Measurements from ENCODE around the gene EPB41L3.

The EPB41L3 gene

DNA sequence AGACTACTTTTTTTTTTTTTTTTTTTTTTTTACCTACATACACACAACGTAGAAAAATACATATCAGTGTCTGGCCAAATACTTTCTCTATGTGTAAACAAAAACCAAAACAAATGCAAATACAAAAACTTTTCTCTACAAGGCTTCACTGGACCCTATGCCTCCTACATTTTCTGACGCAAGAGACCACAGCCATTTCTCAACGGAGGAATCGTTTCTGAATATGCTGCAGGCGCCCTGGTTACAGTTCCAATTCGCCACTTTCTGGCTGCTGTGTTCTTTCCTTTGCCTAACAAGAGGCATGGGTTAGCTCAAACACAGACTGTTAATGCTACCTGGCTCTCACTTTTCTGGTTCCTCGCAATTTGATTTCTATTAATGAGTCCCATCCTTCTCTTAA, 96.4 kb downstream of the EPB41L3 start:
- Histone ChIP-seq H3K4me2 (ENCODE audit: low read length, poor library complexity, severe bottlenecking) (no peak overlapping the region), H2BK120ac (ENCODE audit: low read depth, low read length) (no peak overlapping the region), H3K4ac (ENCODE audit: low read depth in 1 of 2, low read length in 2 of 2) (no peak overlapping the region), H2BK15ac (ENCODE audit: low read depth, poor library complexity, severe bottlenecking) (no peak overlapping the region), H3K27ac (ENCODE audit: low read length, poor library complexity, severe bottlenecking) (no peak overlapping the region), H2AFZ (ENCODE audit: low read depth, low read length) (no peak overlapping the region), H4K8ac (ENCODE audit: low read length) (no peak overlapping the region), H4K91ac (ENCODE audit: low read length) (no peak overlapping the region), H3K9me3 (ENCODE audit: control insufficient read depth, low read length) (no peaks in the 10 kb centered on the region), H3K18ac (ENCODE audit: low read depth in 1 of 2, low read length in 2 of 2) (no peak overlapping the region), H3K9ac (ENCODE audit: low read length) (no peak overlapping the region), H2BK5ac (ENCODE audit: low read depth, low read length, poor library complexity, severe bottlenecking) (no peak overlapping the region), H3K4me1 (ENCODE audit: control insufficient read depth, insufficient read depth, low read depth, low read length) (no peaks in the 10 kb centered on the region), H3K14ac (ENCODE audit: low read length in 2 of 2) (no peak overlapping the region), H2AK5ac (ENCODE audit: low read length, severe bottlenecking) (no peak overlapping the region), H3K23ac (ENCODE audit: low read length in 2 of 2) (no peak overlapping the region), H3K36me3 (ENCODE audit: control insufficient read depth in 1 of 2, insufficient read depth in 2 of 2, low read depth in 1 of 2, low read length in 2 of 2) (peaks cover 0 to 24% of the 10 kb centered on the region in 2 experiments), H3K27me3 (ENCODE audit: control insufficient read depth in 1 of 2, insufficient read depth in 1 of 2, low read length in 2 of 2) (no peaks in the 10 kb centered on the region), H2BK12ac (ENCODE audit: low read length in 2 of 2) (no peak overlapping the region), H3K79me1 (replicated peaks; ENCODE audit: low read length, poor library complexity, severe bottlenecking) (no peaks in the 10 kb centered on the region), H3K4me3 (ENCODE audit: insufficient read depth in 1 of 2, low read depth in 1 of 2, low read length in 2 of 2) (no peak overlapping the region)
- DNase-seq = no peak
- 92% methylated on average over 7 of the region's 7 CpGs for WGBS

DNA sequence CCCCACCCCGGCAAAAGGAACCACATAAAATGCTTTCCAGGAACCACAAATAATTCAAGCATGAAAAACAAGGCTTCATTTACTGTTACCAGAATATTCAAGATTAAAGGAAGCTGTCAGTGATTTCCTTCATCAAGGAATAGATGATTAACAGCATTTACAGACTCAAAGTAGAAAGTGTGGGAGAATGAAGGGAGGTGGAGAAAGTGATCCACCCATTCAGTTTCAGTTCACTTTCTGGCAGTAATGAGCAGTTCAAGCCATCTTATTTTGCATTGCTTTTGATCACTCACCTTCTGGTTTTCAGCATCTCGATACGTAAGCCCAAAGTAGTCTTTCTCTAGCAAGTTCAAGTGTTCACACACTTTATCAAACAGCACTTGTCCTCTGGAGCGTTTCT, 99.0 kb downstream of the EPB41L3 start:
- H3K18ac ChIP-seq (ENCODE audit: low read depth in 1 of 2, low read length in 2 of 2) = no peak overlapping the region
- H3K23ac ChIP-seq (ENCODE audit: low read length in 2 of 2) = no peak overlapping the region
- no peak overlapping the region for H2BK15ac ChIP-seq (ENCODE audit: low read depth, poor library complexity, severe bottlenecking)
- no peak overlapping the region for H2BK120ac ChIP-seq (ENCODE audit: low read depth, low read length)
- H3K27me3 ChIP-seq (ENCODE audit: control insufficient read depth in 1 of 2, insufficient read depth in 1 of 2, low read length in 2 of 2) = no peaks in the 10 kb centered on the region
- no peak overlapping the region for H3K14ac ChIP-seq (ENCODE audit: low read length in 2 of 2)
- H2BK12ac ChIP-seq (ENCODE audit: low read length in 2 of 2) = no peak overlapping the region
- no peak overlapping the region for H2BK5ac ChIP-seq (ENCODE audit: low read depth, low read length, poor library complexity, severe bottlenecking)
- 96% methylated on average over 4 of the region's 4 CpGs for WGBS
- no peaks in the 10 kb centered on the region for H3K4me1 ChIP-seq (ENCODE audit: control insufficient read depth, insufficient read depth, low read depth, low read length)
- no peak overlapping the region for H2AFZ ChIP-seq (ENCODE audit: low read depth, low read length)
- H4K8ac ChIP-seq (ENCODE audit: low read length) = no peak overlapping the region
- H3K9ac ChIP-seq (ENCODE audit: low read length) = no peak overlapping the region
- H3K27ac ChIP-seq (ENCODE audit: low read length, poor library complexity, severe bottlenecking) = no peak overlapping the region
- H3K79me1 ChIP-seq (replicated peaks; ENCODE audit: low read length, poor library complexity, severe bottlenecking) = no peaks in the 10 kb centered on the region
- peaks cover 0 to 20% of the 10 kb centered on the region in 2 experiments for H3K36me3 ChIP-seq (ENCODE audit: control insufficient read depth in 1 of 2, insufficient read depth in 2 of 2, low read depth in 1 of 2, low read length in 2 of 2)
- no peak overlapping the region for H3K4me3 ChIP-seq (ENCODE audit: insufficient read depth in 1 of 2, low read depth in 1 of 2, low read length in 2 of 2)
- no peak overlapping the region for H3K4me2 ChIP-seq (ENCODE audit: low read length, poor library complexity, severe bottlenecking)
- H3K4ac ChIP-seq (ENCODE audit: low read depth in 1 of 2, low read length in 2 of 2) = no peak overlapping the region
- no peaks in the 10 kb centered on the region for H3K9me3 ChIP-seq (ENCODE audit: control insufficient read depth, low read length)
- no peak overlapping the region for H2AK5ac ChIP-seq (ENCODE audit: low read length, severe bottlenecking)
- no peak for DNase-seq
- no peak overlapping the region for H4K91ac ChIP-seq (ENCODE audit: low read length)

DNA sequence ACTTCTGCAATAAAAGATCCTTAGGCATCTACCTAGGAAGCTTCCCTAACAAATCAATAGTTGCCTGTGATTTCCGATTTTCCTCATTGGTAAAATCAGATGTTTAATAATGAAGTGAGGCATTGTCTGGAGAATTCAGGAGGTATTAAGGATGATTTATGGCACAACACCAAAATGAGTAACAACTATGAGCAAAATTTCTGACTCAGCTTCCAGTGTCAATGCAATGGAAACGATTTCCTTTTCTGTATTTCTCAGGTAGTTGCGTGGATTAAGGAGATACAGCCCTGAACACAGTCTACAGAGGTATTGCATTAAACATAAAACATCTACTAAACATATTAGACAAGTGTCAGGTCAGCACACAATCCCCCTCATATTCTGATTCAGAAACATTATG, 99.5 kb downstream of the EPB41L3 start:
- Histone ChIP-seq H4K91ac (ENCODE audit: low read length) (no peak overlapping the region), H4K8ac (ENCODE audit: low read length) (no peak overlapping the region), H3K18ac (ENCODE audit: low read depth in 1 of 2, low read length in 2 of 2) (no peak overlapping the region), H3K36me3 (ENCODE audit: control insufficient read depth in 1 of 2, insufficient read depth in 2 of 2, low read depth in 1 of 2, low read length in 2 of 2) (peaks cover 0 to 20% of the 10 kb centered on the region in 2 experiments), H3K9me3 (ENCODE audit: control insufficient read depth, low read length) (no peaks in the 10 kb centered on the region), H3K4me2 (ENCODE audit: low read length, poor library complexity, severe bottlenecking) (no peak overlapping the region), H2BK15ac (ENCODE audit: low read depth, poor library complexity, severe bottlenecking) (no peak overlapping the region), H2AFZ (ENCODE audit: low read depth, low read length) (no peak overlapping the region), H3K4me1 (ENCODE audit: control insufficient read depth, insufficient read depth, low read depth, low read length) (no peaks in the 10 kb centered on the region), H3K23ac (ENCODE audit: low read length in 2 of 2) (no peak overlapping the region), H2BK120ac (ENCODE audit: low read depth, low read length) (no peak overlapping the region), H3K14ac (ENCODE audit: low read length in 2 of 2) (no peak overlapping the region), H3K27me3 (ENCODE audit: control insufficient read depth in 1 of 2, insufficient read depth in 1 of 2, low read length in 2 of 2) (no peaks in the 10 kb centered on the region), H2BK5ac (ENCODE audit: low read depth, low read length, poor library complexity, severe bottlenecking) (no peak overlapping the region), H2BK12ac (ENCODE audit: low read length in 2 of 2) (no peak overlapping the region), H3K27ac (ENCODE audit: low read length, poor library complexity, severe bottlenecking) (no peak overlapping the region), H3K79me1 (replicated peaks; ENCODE audit: low read length, poor library complexity, severe bottlenecking) (no peaks in the 10 kb centered on the region), H3K4me3 (ENCODE audit: insufficient read depth in 1 of 2, low read depth in 1 of 2, low read length in 2 of 2) (no peak overlapping the region), H3K9ac (ENCODE audit: low read length) (no peak overlapping the region), H3K4ac (ENCODE audit: low read depth in 1 of 2, low read length in 2 of 2) (no peak overlapping the region), H2AK5ac (ENCODE audit: low read length, severe bottlenecking) (no peak overlapping the region)
- WGBS = 86% methylated on average over 2 of the region's 3 CpGs
- no peak for DNase-seq

DNA sequence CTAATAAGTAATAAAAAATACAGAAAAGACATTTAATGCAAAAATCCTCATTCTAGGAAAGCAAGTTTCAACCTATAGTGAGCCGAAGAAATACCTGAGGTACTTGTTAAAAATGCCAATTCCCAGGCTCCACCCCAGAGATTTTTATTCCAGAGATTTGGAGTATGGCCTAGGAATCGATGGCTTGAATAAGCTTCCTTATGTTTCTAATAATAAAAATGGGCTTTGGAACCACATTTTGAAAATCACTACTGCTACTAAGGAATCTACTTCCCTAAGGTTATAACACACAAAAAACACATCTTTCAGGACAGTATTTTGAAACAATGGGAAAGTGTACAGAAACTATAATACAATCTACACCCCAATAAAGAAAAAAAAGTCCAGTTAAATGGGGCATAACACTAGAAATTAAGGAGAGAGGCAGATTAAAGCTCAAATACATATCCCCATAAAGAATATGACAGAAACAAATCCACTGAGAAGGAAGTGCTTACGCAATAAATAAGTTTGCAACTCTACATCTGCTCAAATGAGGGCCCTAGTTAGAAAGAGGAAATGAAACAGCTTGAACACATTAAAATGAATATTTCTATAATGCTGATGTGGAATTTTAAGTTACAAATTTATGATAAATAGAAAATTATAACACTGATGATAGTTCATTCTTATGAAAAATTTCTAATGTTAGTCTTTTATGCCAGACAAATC, 103.7 kb downstream of the EPB41L3 start:
- no peak overlapping the region for H3K18ac ChIP-seq (ENCODE audit: low read depth in 1 of 2, low read length in 2 of 2)
- no peaks in the 10 kb centered on the region for H3K9me3 ChIP-seq (ENCODE audit: control insufficient read depth, low read length)
- WGBS = 77% methylated on average over 1 of the region's 3 CpGs
- H3K4ac ChIP-seq (ENCODE audit: low read depth in 1 of 2, low read length in 2 of 2) = no peak overlapping the region
- no peak overlapping the region for H2BK5ac ChIP-seq (ENCODE audit: low read depth, low read length, poor library complexity, severe bottlenecking)
- peaks cover 0 to 38% of the 10 kb centered on the region in 2 experiments for H3K36me3 ChIP-seq (ENCODE audit: control insufficient read depth in 1 of 2, insufficient read depth in 2 of 2, low read depth in 1 of 2, low read length in 2 of 2)
- no peak overlapping the region for H2BK15ac ChIP-seq (ENCODE audit: low read depth, poor library complexity, severe bottlenecking)
- no peak overlapping the region for H2BK12ac ChIP-seq (ENCODE audit: low read length in 2 of 2)
- H2AK5ac ChIP-seq (ENCODE audit: low read length, severe bottlenecking) = no peak overlapping the region
- no peak overlapping the region for H3K9ac ChIP-seq (ENCODE audit: low read length)
- DNase-seq = no peak
- H2AFZ ChIP-seq (ENCODE audit: low read depth, low read length) = no peak overlapping the region
- no peaks in the 10 kb centered on the region for H3K27me3 ChIP-seq (ENCODE audit: control insufficient read depth in 1 of 2, insufficient read depth in 1 of 2, low read length in 2 of 2)
- H3K4me2 ChIP-seq (ENCODE audit: low read length, poor library complexity, severe bottlenecking) = no peak overlapping the region
- H3K79me1 ChIP-seq (replicated peaks; ENCODE audit: low read length, poor library complexity, severe bottlenecking) = no peaks in the 10 kb centered on the region
- H3K4me1 ChIP-seq (ENCODE audit: control insufficient read depth, insufficient read depth, low read depth, low read length) = no peaks in the 10 kb centered on the region
- H3K14ac ChIP-seq (ENCODE audit: low read length in 2 of 2) = no peak overlapping the region
- H3K23ac ChIP-seq (ENCODE audit: low read length in 2 of 2) = no peak overlapping the region
- H4K91ac ChIP-seq (ENCODE audit: low read length) = no peak overlapping the region
- no peak overlapping the region for H3K4me3 ChIP-seq (ENCODE audit: insufficient read depth in 1 of 2, low read depth in 1 of 2, low read length in 2 of 2)
- no peak overlapping the region for H4K8ac ChIP-seq (ENCODE audit: low read length)
- H2BK120ac ChIP-seq (ENCODE audit: low read depth, low read length) = no peak overlapping the region
- no peak overlapping the region for H3K27ac ChIP-seq (ENCODE audit: low read length, poor library complexity, severe bottlenecking)

Data from mesenchymal stem cell (in vitro differentiated cells and primary cell).